Transverse colon (tissue), 4 donors: ENCODE results near the gene LRRFIP2. TPM values are rescaled to one million over a fixed set of nuclear protein-coding genes. Genes with fewer than 3 reads are reported as not detected.

Source experiments
- DNase-seq: peaks from one replicate; pipeline ENCODE4 v3.0.0-alpha.2; 2019
- H3K27ac ChIP-seq, 4 donors: fragments of 200-600 bp; sonication (generic); 2 replicates each; pipeline ENCODE4 v1.5.1; 2016 to 2018; ENCODE audit warnings: inconsistent platforms in 4 of 4
- H3K27me3 ChIP-seq: fragments of 200-600 bp; sonication (generic); 2 replicates; pipeline ENCODE4 v1.5.1; 2017; ENCODE audit warnings: inconsistent platforms
- H3K36me3 ChIP-seq, 4 donors: fragments of 200-600 bp; sonication (generic); 2 replicates each; pipeline ENCODE4 v1.5.1; 2017 to 2019; ENCODE audit warnings: inconsistent platforms in 4 of 4
- H3K4me1 ChIP-seq, 4 donors: fragments of 200-600 bp; sonication (generic); 2 replicates each; pipeline ENCODE4 v1.5.1; 2017 to 2020; ENCODE audit warnings: inconsistent platforms in 4 of 4
- H3K4me3 ChIP-seq, 4 donors: fragments of 200-600 bp; sonication (generic); 1 replicate in 1 of 4; 2 replicates in 3 of 4; pipeline versions ENCODE4 v1.5.1 to v1.6.1; 2017 to 2019; ENCODE audit warnings: inconsistent platforms in 4 of 4
- H3K9me3 ChIP-seq, 2 donors: fragments of 200-600 bp; sonication (generic); 2 replicates each; pipeline ENCODE4 v1.5.1; 2017 to 2019; ENCODE audit warnings: inconsistent platforms in 2 of 2
- CTCF ChIP-seq, 5 experiments: fragments of 200-600 bp in 3 of 5; fragments of 450-650 bp in 2 of 5; sonication (generic) in 3 of 5; IDR thresholded peaks; 1 replicate in 2 of 5; 2 replicates in 3 of 5; pipeline ENCODE4 v1.5.1; 2016 to 2017; ENCODE audit warnings: antibody characterized with exemption in 5 of 5, inconsistent platforms in 3 of 5, mild to moderate bottlenecking in 2 of 5, moderate library complexity in 1 of 5
- POLR2AphosphoS5 ChIP-seq, 3 donors: sonication (generic); formaldehyde crosslinking; IDR thresholded peaks; one replicate each; pipeline ENCODE4 v1.6.1; 2016; ENCODE audit warnings: antibody characterized with exemption in 3 of 3
- WGBS, 2 donors: methylation state at CpG; one replicate each; pipeline ENCODE4 v1.1.5; 2018; ENCODE audit warnings: low coverage in 1 of 2; 5-methylcytosine and 5-hydroxymethylcytosine counted together
- in situ Hi-C, 4 donors: fragments of 200-750 bp; cut with MboI; loops; one replicate each; pipeline versions ENCODE4 v1.15.0 to v1.15.1; 2017; ENCODE audit warnings: low sequenced_read_pairs in 3 of 4, low pct_ligation_motif_present in 1 of 4, low pct_unique_long_range_greater_than_20kb in 1 of 4
- intact Hi-C: fragments of 100-400 bp; cut with DNase I; formaldehyde crosslinking; loops from one replicate; pipeline ENCODE4 v1.15.1; 2023; ENCODE audit warnings: low total_unique reads
- small RNA-seq, 4 donors: library from RNA; depleted of rRNA; stranded (forward); fragments of <200 nt; gene quantifications; one replicate each; pipeline ENCODE3, GENCODE V24; 2016
- total RNA-seq, 4 donors: library from RNA; depleted of rRNA; stranded (reverse); fragments of >200 nt; gene quantifications; one replicate each; pipeline ENCODE4 v1.1.0, GENCODE V29; 2016

The LRRFIP2 gene
- total RNA-seq, 4 donors from 2014 or later, result 136 to 198 (median 167) TPM

GRCh38 chr3:37014620-37015019 is 159.8 kb downstream of the LRRFIP2 start:
- WGBS, 2 donors, result 89% methylated on average over 2 of the region's 2 CpGs; no CpG with 5 or more reads in 1 of the 2 donors
- TF ChIP-seq CTCF (IDR thresholded peaks at IDR 0.05) (no peak), POLR2AphosphoS5 (IDR thresholded peaks at IDR 0.05) (no peak)
- Histone ChIP-seq H3K4me1 (no peaks in the 10 kb centered on the region), H3K27ac (no peak overlapping the region), H3K4me3 (no peak overlapping the region), H3K36me3 (peaks cover 0 to 69% (median 20%) of the 10 kb centered on the region in 4 donors), H3K27me3 (no peaks in the 10 kb centered on the region), H3K9me3 (no peaks in the 10 kb centered on the region)
- in situ Hi-C loops, result no loop called here
- DNase-seq, result no peak
- intact Hi-C loops, result no loop called here

Small RNAs within 50 kb of the gene (small RNA-seq; reads per million reads assigned to genes)
- 0 reads per million in 4 donors for gene RF00019
- 0 reads per million in 4 donors for gene RNU6-1301P

Other genes starting within 250 kb of the LRRFIP2 start
- gene TRANK1, start 229.5 kb downstream of the LRRFIP2 start, total RNA-seq, result 100 to 1,000 TPM in 3 of 4 donors, 10 to 100 TPM in 1; 91.5 to 179 (median 116) TPM
- gene EPM2AIP1, start 181.5 kb downstream of the LRRFIP2 start, total RNA-seq, result 10 to 100 TPM in 1 of 4 donors, 1 to 10 TPM in 3; 5.8 to 22.9 (median 7.1) TPM
- gene MLH1, start 181.1 kb downstream of the LRRFIP2 start, total RNA-seq, result 10 to 100 TPM; 19.4 to 38.0 (median 27.8) TPM
- gene GOLGA4, start 68.7 kb upstream of the LRRFIP2 start, total RNA-seq, result 100 to 1,000 TPM in 3 of 4 donors, 10 to 100 TPM in 1; 93.1 to 123 (median 108) TPM